Activated T-helper 1 cell treated with anti-CD3 and anti-CD28 coated beads, Interleukin-12 subunit alpha, Interleukin-12 subunit beta, Interleukin-2, Interleukin-4 antibody, amounts not matched to agents 30 ng/mL and 10 ng/mL and 1 ng/mL, durations not matched to agents 14 hours and 24 hours and 36 hours (primary cell): Measurements from ENCODE around the gene IGFBP6. TPM values are rescaled to one million over a fixed set of nuclear protein-coding genes. Genes with fewer than 3 reads are reported as not detected.

Source experiments
- DNase-seq: peaks from one replicate; pipeline ENCODE4 v3.0.0; 2021; ENCODE audit warnings: low spot score
- H3K27ac Mint-ChIP-seq: one replicate; pipeline ENCODE4 v1.8.0; 2021; ENCODE audit warnings: mild to moderate bottlenecking, mixed read lengths
- H3K27me3 Mint-ChIP-seq: one replicate; pipeline ENCODE4 v1.8.0; 2022; ENCODE audit warnings: mild to moderate bottlenecking, moderate library complexity, mixed read lengths; ENCODE audit not compliant: insufficient read depth
- H3K36me3 Mint-ChIP-seq: one replicate; pipeline ENCODE4 v1.8.0; 2021; ENCODE audit warnings: low read depth, mixed read lengths
- H3K4me1 Mint-ChIP-seq: one replicate; pipeline ENCODE4 v1.8.0; 2021; ENCODE audit warnings: low read depth, mixed read lengths
- H3K4me3 Mint-ChIP-seq: one replicate; pipeline ENCODE4 v1.8.0; 2021; ENCODE audit warnings: mild to moderate bottlenecking, moderate library complexity, mixed read lengths
- H3K9me3 Mint-ChIP-seq: one replicate; pipeline ENCODE4 v1.8.0; 2021; ENCODE audit warnings: mixed read lengths
- intact Hi-C: fragments of 100-400 bp; cut with micrococcal nuclease; formaldehyde crosslinking; loops from one replicate; pipeline ENCODE4 v1.15.1; 2024
- total RNA-seq: library from RNA; stranded (reverse); gene quantifications from 2 replicates; pipeline ENCODE4 v1.2.3, GENCODE V29; 2022

Gene IGFBP6
- total RNA-seq, 1 donor from 2014 or later = not detected

DNA sequence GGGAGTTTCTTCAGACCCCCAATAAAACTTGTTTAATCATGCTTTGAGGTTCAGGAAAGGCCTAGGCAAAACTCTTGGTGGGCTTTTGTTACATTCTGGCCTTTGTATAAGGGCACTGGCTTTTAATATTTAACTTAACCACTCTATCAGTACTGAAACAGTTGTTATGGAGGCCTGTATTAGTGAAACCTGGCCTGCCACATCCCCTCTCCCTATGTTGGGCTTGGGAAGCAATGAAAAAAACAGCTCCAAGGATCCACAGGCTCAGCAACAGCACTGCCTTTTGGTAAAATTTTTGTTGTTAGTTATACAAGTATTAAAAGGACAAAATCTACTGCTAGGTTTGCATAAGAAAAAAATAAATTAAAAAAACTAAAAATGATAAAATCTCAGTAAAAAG lies 16.5 kb downstream of the IGFBP6 start:
- H3K4me1 Mint-ChIP-seq = no peaks in the 10 kb centered on the region
- H3K27me3 Mint-ChIP-seq = peaks cover 1% of the 10 kb centered on the region
- no peaks in the 10 kb centered on the region for H3K36me3 Mint-ChIP-seq
- H3K27ac Mint-ChIP-seq = no peak overlapping the region
- H3K9me3 Mint-ChIP-seq = no peaks in the 10 kb centered on the region
- no peak overlapping the region for H3K4me3 Mint-ChIP-seq
- no peak for DNase-seq
- intact Hi-C loops = no loop called here

DNA sequence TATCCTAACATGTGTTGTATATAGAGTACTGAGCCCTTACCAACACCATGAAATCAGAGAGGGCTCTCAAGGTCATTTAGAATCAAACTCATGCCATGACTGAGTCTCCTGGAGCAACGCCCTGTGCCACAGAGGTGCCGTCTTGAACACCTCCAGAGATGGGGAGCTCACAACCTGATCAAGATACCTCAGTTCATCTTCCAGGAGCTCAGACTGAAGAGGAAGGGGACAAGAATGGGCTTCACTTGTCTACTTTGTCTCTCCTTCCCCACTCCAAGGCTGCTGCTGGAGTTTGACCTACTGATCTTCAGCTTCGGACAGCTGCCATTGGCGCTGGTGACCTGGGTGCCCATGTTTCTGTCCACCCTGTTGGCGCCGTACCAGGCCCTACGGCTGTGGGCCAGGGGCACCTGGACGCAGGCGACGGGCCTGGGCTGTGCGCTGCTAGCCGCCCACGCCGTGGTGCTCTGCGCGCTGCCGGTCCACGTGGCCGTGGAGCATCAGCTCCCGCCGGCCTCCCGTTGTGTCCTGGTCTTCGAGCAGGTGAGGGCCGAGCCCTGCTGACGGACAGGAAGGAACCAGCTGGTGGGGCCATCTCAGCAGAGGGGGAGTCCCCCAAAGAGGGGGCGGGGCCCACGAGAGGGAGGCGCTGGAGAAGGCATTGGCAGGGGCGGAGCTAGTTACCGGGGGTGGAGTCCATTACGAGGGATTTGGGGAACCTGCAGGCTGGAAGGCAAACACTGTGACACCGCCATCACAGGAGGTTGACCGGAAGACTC lies 17.8 kb downstream of the IGFBP6 start:
- Mint-ChIP-seq H3K27ac (no peak overlapping the region), H3K9me3 (no peaks in the 10 kb centered on the region), H3K36me3 (no peaks in the 10 kb centered on the region), H3K4me1 (no peaks in the 10 kb centered on the region), H3K27me3 (peaks cover 1% of the 10 kb centered on the region), H3K4me3 (no peak overlapping the region)
- intact Hi-C loops = no loop called here
- DNase-seq = no peak

DNA sequence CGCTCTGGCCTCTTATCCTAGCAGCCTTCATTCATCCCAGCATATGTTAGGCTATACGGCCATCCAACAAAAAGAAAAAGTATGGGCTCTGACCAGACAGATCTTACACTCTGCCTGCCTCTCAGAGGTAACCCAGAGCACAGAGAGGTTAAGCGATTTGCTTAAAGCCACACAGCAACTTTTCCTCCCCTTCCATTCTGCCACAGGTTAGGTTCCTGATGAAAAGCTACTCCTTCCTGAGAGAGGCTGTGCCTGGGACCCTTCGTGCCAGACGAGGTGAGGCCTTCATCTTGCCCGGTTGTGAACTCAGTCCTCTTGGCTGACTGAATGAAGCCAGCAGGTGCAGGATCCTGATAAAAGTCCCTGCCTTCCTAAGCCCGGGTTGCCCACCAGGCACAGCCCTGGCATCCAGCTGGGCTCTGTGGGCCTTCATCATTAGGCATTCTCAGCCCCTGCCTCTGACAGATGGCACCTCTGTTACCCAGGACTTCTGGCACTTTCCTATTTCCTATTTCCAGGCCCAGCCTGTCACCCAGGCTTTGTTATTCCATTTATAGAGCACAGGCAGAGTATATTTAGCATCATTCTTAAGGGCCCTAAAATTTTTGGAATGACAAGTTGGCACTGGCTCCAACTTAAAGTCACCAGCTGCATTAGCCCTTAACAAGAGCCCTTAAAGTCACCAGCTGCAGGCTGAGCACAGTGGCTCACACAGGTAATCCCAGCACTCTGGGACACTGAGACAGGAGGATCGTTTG lies 18.6 kb downstream of the IGFBP6 start:
- Mint-ChIP-seq H3K9me3 (no peaks in the 10 kb centered on the region), H3K36me3 (no peaks in the 10 kb centered on the region), H3K27ac (no peak overlapping the region), H3K4me1 (no peaks in the 10 kb centered on the region), H3K27me3 (peaks cover 1% of the 10 kb centered on the region), H3K4me3 (no peak overlapping the region)
- no peak for DNase-seq
- intact Hi-C loops = no loop called here

DNA sequence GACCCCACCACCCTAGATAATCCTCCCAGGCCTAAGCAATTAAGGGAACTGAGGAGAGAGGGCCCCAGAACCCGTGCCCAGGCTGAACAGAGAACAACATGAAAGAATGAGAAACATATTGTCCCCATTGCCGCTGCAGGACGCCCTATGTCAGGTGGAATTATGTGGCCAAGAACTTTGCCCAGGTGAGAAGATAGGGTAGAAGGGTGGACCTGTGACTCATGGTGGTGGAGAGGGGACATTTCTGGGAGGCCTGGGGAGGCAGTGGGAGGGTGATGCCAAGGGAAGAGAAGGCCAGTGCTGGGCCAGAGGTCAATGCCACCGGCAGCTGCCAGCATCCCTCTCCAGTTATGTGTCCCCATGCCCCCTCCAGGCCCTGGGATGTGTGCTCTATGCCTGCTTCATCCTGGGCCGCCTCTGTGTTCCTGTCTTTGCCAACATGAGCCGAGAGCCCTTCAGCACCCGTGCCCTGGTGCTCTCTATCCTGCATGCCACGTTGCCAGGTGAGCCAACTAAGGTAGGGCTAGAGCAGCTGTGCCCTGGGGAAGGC lies 21.4 kb downstream of the IGFBP6 start:
- peaks cover 4% of the 10 kb centered on the region for H3K27me3 Mint-ChIP-seq
- intact Hi-C loops = no loop called here

DNA sequence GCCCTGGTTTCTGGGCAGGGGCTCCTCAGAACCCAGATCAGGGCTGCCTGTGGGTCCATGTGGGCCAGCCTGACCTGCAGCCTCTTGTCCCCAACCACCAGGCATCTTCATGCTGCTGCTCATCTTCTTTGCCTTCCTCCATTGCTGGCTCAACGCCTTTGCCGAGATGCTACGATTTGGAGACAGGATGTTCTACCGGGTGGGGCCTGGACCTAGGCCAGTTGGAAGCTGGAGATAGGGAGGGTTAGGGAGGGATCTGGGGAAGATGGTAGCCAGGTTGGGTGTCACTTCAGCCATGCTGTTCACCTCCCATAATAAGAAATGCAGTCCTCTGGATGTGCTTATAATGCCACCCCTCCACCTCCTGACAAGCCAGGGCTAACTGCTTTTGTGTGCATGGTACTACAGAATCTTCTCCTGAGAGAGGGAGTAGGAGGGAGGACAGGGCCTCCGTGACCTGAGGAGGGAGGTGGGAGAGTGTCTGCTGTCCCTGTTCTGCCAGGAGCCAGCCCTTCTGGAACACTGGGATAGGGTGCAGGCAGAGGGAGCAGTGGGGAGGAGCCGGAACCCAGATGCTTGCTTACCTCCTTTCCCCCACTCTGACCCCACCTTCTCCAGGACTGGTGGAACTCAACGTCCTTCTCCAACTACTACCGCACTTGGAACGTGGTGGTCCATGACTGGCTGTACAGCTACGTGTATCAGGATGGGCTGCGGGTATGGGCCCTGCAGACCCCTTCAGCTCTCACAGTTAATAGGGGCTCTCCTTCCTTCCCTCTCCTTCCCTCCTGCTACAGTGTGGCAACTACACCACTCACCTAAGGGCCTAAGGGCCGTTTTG lies 23.4 kb downstream of the IGFBP6 start:
- Mint-ChIP-seq H3K27me3 (peaks cover 7% of the 10 kb centered on the region), H3K36me3 (no peaks in the 10 kb centered on the region), H3K4me1 (no peaks in the 10 kb centered on the region), H3K4me3 (no peak overlapping the region), H3K27ac (no peak overlapping the region), H3K9me3 (no peaks in the 10 kb centered on the region)
- DNase-seq = no peak
- intact Hi-C loops = no loop called here

More for the DNA sequence above, 21.4 kb downstream of the IGFBP6 start:
- Mint-ChIP-seq H3K36me3 (no peaks in the 10 kb centered on the region), H3K4me1 (no peaks in the 10 kb centered on the region), H3K9me3 (no peaks in the 10 kb centered on the region), H3K4me3 (no peak overlapping the region), H3K27ac (no peak overlapping the region)
- no peak for DNase-seq

DNA sequence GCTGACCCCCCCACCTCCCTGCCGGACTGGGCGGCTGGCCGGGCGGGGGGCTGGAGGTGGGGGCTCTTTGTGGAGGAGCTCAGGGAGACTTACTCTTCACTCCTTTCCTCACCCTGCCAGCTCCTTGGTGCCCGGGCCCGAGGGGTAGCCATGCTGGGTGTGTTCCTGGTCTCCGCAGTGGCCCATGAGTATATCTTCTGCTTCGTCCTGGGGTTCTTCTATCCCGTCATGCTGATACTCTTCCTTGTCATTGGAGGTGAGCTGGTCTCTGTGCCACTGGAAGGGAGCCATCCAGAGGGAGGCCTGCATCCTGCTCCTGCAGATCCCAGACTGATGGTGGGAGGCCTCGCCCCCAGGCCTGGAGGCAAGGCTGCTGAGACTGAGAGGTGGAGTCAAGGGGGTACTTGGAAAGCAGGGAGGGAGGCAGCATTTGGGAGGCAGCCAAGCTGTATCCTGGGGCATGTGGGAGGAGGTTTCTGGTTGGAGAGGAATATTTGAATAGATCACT lies 25.5 kb downstream of the IGFBP6 start:
- intact Hi-C loops = no loop called here
- H3K4me3 Mint-ChIP-seq = no peak overlapping the region

DNA sequence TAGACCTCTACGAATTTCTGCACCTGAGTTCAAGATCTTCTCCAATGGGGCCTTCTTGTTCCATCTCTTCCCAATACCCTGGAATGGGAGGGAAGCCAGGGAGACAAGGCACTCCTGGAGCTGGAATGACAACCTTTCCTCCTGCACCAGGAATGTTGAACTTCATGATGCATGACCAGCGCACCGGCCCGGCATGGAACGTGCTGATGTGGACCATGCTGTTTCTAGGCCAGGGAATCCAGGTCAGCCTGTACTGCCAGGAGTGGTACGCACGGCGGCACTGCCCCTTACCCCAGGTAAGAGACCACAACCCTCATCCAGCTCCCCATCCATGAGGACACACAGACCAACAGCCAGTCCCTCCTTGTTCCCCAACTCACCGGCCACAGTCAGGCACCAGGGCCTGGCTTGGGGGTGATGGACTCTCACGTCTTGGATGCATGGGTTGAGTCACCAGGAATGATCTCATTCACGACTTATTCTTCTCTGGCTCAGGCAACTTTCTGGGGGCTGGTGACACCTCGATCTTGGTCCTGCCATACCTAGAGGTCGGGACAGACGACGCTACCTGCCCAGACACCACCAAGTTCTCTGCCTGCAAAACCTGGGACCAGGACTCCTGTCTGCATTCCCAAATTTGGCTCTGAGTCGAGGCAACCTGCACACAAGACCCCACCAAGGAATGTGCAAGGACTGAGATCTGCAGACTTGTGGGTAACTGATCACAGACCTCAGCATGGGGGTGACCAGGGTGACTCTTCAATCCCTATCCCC lies 26.3 kb downstream of the IGFBP6 start:
- Mint-ChIP-seq H3K4me1 (no peaks in the 10 kb centered on the region), H3K27me3 (peaks cover 16% of the 10 kb centered on the region), H3K9me3 (no peaks in the 10 kb centered on the region), H3K4me3 (no peak overlapping the region), H3K36me3 (no peaks in the 10 kb centered on the region), H3K27ac (no peak overlapping the region)
- intact Hi-C loops = no loop called here
- DNase-seq = no peak

More for the DNA sequence above, 25.5 kb downstream of the IGFBP6 start:
- H3K9me3 Mint-ChIP-seq = no peaks in the 10 kb centered on the region
- H3K27me3 Mint-ChIP-seq = peaks cover 17% of the 10 kb centered on the region
- no peak for DNase-seq
- H3K36me3 Mint-ChIP-seq = no peaks in the 10 kb centered on the region
- no peaks in the 10 kb centered on the region for H3K4me1 Mint-ChIP-seq
- H3K27ac Mint-ChIP-seq = no peak overlapping the region

DNA sequence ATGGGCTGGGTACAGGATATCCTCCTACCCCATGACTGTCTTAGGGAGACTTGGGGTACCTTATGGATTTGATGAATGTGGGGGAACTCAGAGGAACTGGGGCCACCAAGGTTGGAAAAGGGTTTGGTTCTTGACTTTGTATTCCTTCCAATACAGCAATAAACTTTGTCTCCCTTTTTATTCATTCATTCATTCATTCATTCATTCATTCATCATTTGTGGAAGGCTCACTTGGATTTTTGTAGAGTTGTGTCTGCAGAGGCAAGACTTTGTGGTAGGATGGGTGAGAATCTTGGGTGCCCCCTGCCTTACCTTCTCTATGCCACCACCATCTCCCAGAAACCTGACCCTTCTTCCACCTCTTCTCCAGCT lies 26.9 kb downstream of the IGFBP6 start:
- H3K9me3 Mint-ChIP-seq = no peaks in the 10 kb centered on the region
- H3K4me1 Mint-ChIP-seq = no peaks in the 10 kb centered on the region
- no peak for DNase-seq

DNA sequence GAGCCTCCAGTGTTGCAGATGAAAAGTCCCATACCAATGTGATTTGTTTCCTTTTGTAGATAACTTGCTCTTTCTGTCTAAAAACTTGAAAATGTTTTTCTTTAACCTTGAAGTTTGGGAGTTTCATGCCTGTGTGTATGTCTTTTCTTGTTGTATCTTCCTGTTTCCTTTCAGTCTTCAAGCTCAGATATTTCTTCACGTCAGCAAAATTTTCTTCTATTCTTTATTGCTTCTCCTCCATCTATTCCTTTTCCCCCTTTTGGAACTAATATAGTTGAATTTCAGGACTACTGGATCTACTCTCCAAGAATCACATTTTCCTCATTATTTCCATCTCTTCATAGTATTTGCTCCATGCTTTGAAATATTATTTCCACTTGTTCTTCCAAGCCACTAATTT lies 29.7 kb downstream of the IGFBP6 start:
- H3K9me3 Mint-ChIP-seq = no peaks in the 10 kb centered on the region
- intact Hi-C loops = no loop called here

More for the DNA sequence above, 26.9 kb downstream of the IGFBP6 start:
- Mint-ChIP-seq H3K4me3 (no peak overlapping the region), H3K36me3 (no peaks in the 10 kb centered on the region), H3K27me3 (peaks cover 18% of the 10 kb centered on the region), H3K27ac (no peak overlapping the region)
- intact Hi-C loops = no loop called here

DNA sequence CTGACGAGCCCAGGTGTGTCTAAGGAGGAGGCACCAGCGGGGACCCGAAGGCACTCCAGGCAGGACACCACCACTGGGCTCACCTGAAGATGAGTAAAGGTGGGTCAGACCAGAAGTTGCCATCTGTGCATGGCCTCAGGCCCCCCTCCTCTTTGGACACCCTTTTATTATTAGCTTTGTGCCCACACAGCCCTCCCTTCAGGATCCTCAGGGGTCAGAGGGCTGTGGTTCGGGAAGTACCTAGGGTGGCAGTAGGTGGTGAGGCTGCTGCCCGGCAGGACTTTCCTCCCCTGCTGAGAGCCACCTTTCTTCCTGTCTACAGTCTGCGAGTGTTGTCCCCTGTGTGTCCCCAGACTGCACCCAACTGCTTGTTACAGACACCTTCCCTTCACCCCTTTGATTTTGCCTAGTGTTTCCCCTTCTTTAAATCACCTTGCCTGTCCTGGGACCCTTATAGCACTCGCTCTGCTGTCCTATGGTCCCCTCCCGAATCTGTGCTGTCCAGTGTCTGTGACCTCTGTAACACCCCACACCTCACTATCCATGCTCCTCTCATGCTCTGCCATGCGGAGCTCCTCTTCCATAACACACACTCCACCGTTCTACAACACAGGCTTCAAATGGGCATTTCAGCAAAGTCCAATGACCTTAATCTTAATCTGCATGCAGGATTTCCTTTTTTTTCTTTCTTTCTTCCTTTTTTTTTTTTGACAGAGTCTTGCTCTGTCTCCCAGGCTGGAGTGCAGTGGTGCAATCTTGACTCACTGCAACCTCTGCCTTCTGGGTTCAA lies 31.5 kb downstream of the IGFBP6 start:
- Mint-ChIP-seq H3K9me3 (no peaks in the 10 kb centered on the region), H3K4me3 (no peak overlapping the region), H3K4me1 (no peaks in the 10 kb centered on the region), H3K27me3 (peaks cover 15% of the 10 kb centered on the region), H3K27ac (no peak overlapping the region), H3K36me3 (no peaks in the 10 kb centered on the region)
- intact Hi-C loops = no loop called here
- DNase-seq = no peak

More for the DNA sequence above, 29.7 kb downstream of the IGFBP6 start:
- Mint-ChIP-seq H3K36me3 (no peaks in the 10 kb centered on the region), H3K4me3 (no peak overlapping the region), H3K27ac (no peak overlapping the region), H3K27me3 (peaks cover 18% of the 10 kb centered on the region), H3K4me1 (no peaks in the 10 kb centered on the region)
- no peak for DNase-seq

DNA sequence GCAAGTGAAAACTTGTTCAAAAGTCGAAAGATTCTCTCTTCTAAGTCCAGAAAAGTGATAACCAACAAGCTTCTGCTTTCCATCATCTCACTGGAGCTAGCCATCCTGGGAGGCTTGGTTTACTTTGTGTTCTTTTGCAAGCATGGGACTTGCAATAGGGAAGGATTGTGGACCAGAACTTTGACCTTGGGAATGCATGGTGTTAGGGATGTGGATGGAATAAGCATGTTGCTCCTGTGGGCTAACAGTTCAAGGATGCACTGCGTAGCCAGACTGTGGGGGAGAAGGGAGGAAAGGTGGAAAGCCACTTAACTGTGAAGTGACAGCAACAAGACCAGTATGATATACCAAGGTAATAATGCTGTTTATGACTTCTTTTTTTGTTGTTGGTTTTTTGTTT lies 34.4 kb downstream of the IGFBP6 start:
- Mint-ChIP-seq H3K36me3 (no peaks in the 10 kb centered on the region), H3K9me3 (peaks cover under 1% of the 10 kb centered on the region), H3K27ac (no peak overlapping the region), H3K27me3 (peaks cover 14% of the 10 kb centered on the region), H3K4me1 (no peaks in the 10 kb centered on the region), H3K4me3 (no peak overlapping the region)
- intact Hi-C loops = no loop called here
- no peak for DNase-seq
